IPS DF 19.7 (cell line): ENCODE data around the gene APOL6.

ENCODE experiments used
- DNase-seq: peaks from one replicate; pipeline ENCODE4 v3.0.0-alpha.2; 2013; ENCODE audit warnings: low read depth, low spot score

APOL6 gene

GRCh38 chr22:35648066-35649025, at the start of gene APOL6:
TSS of gene APOL6 (plus strand) at chr22:35648446. CDS start at chr22:35656426, 7,980 bp downstream.
- DNase-seq: no peak

GRCh38 chr22:35599364-35599763, 48.9 kb upstream of the APOL6 start:
- DNase-seq: no peak

- no peak for DNase-seq
Observed at GRCh38 chr22:35600476-35600875, 47.8 kb upstream of the APOL6 start.

- DNase-seq: no peak
Observed at GRCh38 chr22:35601013-35601580, 47.1 kb upstream of the APOL6 start.

GRCh38 chr22:35601743-35602615, 46.3 kb upstream of the APOL6 start:
- DNase-seq: no peak

- DNase-seq: no peak
Observed at GRCh38 chr22:35604621-35605368, 43.5 kb upstream of the APOL6 start.

GRCh38 chr22:35605369-35605680, 42.9 kb upstream of the APOL6 start:
- DNase-seq: no peak

- DNase-seq: no peak
Observed at GRCh38 chr22:35605851-35606481, 42.3 kb upstream of the APOL6 start.

GRCh38 chr22:35606916-35607315, 41.3 kb upstream of the APOL6 start:
- DNase-seq: no peak

- no peak for DNase-seq
Observed at GRCh38 chr22:35608088-35608487, 40.2 kb upstream of the APOL6 start.

GRCh38 chr22:35609261-35609660, 39.0 kb upstream of the APOL6 start:
- DNase-seq: no peak

GRCh38 chr22:35609761-35610160, 38.5 kb upstream of the APOL6 start:
- DNase-seq: no peak

- no peak for DNase-seq
Observed at GRCh38 chr22:35610741-35611140, 37.5 kb upstream of the APOL6 start.

- DNase-seq: no peak
Observed at GRCh38 chr22:35611200-35611890, 36.9 kb upstream of the APOL6 start.

- DNase-seq: no peak
Observed at GRCh38 chr22:35611891-35612576, 36.2 kb upstream of the APOL6 start.

GRCh38 chr22:35612903-35613302, 35.3 kb upstream of the APOL6 start:
- no peak for DNase-seq

- no peak for DNase-seq
Observed at GRCh38 chr22:35614404-35614803, 33.8 kb upstream of the APOL6 start.

- DNase-seq: no peak
Observed at GRCh38 chr22:35615156-35615555, 33.1 kb upstream of the APOL6 start.

GRCh38 chr22:35616043-35616442, 32.2 kb upstream of the APOL6 start:
- DNase-seq: no peak
